GM10248 (cell line): ENCODE data around the gene GNLY.
"Not testable (repeated sequence)": the region's sequence is repeated elsewhere in the genome, so short reads cannot be mapped to it uniquely, and the experiment has no call there.

Source experiments
- CTCF ChIA-PET: fragments of 300-600 bp; sonication (Branson Sonifier 250); formaldehyde crosslinking; extraction: SDS; loops from one replicate; lab custom pipeline; 2021; ENCODE audit warnings: antibody characterized with exemption; lab: Yijun Ruan, JAX
- POLR2A ChIA-PET: fragments of 350-650 bp; sonication (Branson Sonifier 250); formaldehyde crosslinking; extraction: SDS; loops from one replicate; lab custom pipeline; 2020; ENCODE audit warnings: antibody characterized with exemption; lab: Yijun Ruan, JAX
- DNase-seq: peaks from one replicate; pipeline ENCODE4 v3.0.0; 2012; ENCODE audit errors: extremely low spot score
- CTCF ChIP-seq: IDR thresholded peaks from 2 replicates; pipeline ENCODE4 v1.5.1; 2012; ENCODE audit warnings: mild to moderate bottlenecking, low read depth; ENCODE audit errors: extremely low read depth, missing control alignments, control extremely low read depth

The GNLY gene

DNA sequence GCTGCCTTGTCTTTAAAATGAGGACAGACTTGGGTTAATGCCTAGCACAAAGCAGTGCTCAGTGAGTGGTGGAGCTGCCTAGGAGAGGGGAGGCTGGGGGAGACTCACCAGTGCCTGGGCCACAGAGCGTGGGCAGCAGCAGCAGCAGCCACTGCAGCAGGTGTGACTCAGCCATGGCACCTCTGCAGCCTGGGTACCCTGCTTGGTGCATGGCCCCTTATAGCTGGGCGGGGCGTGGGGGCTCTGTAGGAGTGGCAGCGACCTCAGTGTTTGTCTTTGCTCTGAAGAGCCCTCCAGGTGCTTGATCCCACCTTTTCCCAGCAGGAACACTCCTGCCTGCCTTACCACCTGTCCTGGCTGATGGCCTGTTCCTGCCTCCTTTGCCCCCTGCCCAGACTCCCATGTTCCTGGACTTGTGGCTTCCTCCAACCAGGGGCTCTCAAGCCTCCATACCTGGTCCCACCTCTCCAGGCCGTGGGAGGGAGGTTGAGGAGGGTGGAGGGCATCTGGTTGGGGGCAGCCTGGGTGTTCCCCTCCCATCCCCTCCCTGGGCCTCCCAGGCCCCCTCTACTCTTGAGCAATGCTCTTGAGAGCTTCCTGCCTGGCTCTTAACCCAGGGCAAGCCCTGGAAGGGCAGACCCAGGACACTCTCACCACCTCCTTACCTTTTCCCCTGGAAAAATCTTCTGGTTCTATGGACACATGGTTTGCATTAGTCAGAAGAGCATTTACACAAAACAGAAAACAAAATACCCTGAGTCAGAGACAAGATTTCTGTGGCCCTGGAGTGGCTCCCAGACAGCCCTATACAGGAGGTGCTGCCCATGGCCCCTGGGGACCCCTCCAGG is 25.9 kb upstream of the GNLY start, which contains the start of gene SFTPB:
SFTPB (minus strand) TSS at position 191 of the 848 bp plus-strand sequence; CDS start at position 175, 16 bp downstream.
- DNase-seq = no peak

GRCh38 chr2:85668857-85669142 is 25.4 kb upstream of the GNLY start:
- ChIA-PET CTCF (interaction anchor here (0.7 to 2.0 kb wide), 6 partner anchors 9 to 145 kb away, joined by 3 to 7 read pairs (median 4); no protein-coding TSS in a partner anchor), POLR2A (no interaction called here)
- DNase-seq = no peak
- TF ChIP-seq CTCF = no peak

More for the DNA sequence above, 25.9 kb upstream of the GNLY start, which contains the start of gene SFTPB:
- CTCF ChIA-PET = interaction anchor here (0.7 to 2.0 kb wide), 6 partner anchors 9 to 145 kb away, joined by 3 to 7 read pairs (median 4); no protein-coding TSS in a partner anchor
- POLR2A ChIA-PET = no interaction called here
- TF ChIP-seq CTCF = no peak

DNA sequence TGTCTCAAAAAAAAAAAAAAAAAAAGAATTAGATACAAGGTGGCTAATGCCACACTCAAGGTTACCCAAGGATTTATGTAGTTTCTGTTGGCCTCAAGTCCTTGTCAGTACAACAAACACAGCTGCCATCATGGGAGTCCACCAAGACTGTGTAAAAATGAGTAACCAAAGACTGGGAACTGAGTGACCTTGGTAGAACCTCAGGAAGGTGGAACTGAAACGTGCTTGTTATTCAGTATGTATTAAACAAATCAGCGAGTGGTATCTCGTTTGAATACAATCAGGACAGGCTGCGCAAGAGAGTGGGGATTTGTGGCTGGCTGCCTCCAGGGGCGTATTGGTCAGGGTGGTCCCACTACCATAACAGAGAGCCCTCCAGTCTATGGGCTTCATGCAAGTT is 24.6 kb upstream of the GNLY start:
- peak; percentile 59 for DNase-seq
- ChIA-PET CTCF (interaction anchor here (1.1 to 2.0 kb wide), 4 partner anchors 15 to 59 kb away, joined by 3 to 7 read pairs (median 4); no protein-coding TSS in a partner anchor), POLR2A (no interaction called here)
- no peak for TF ChIP-seq CTCF

DNA sequence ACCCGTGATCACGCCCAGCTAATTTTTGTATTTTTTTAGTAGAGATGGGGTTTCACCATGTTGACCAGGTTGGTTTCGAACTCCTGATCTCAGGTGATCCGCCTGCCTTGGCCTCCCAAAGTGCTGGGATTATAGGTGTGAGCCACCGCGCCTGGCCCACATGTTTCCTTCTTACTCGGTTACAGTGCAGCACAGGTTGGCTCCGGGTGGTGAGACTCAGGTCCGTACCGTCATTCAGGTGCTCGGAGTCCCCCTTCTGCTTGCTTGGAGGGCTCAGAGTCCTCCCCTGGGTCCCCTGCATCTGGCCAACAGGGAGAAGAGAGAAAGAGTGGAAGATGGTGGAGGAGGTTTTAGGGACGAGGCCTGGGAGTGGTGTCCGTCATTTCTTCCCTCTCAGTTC is 23.7 kb upstream of the GNLY start:
- DNase-seq, POLR2A ChIA-PET: not testable (repeated sequence)
- CTCF ChIA-PET = interaction anchor here (1.1 to 1.9 kb wide), 3 partner anchors 10 to 36 kb away, joined by 4 to 7 read pairs (median 6); no protein-coding TSS in a partner anchor

- POLR2A ChIA-PET = no interaction called here
- no peak for TF ChIP-seq CTCF
- CTCF ChIA-PET = interaction anchor here (1.0 to 3.7 kb wide), 3 partner anchors 11 to 155 kb away, joined by 3 to 16 read pairs (median 3); no protein-coding TSS in a partner anchor
- no peak for DNase-seq
Measured at GRCh38 chr2:85672456-85672855, 21.7 kb upstream of the GNLY start.

DNA sequence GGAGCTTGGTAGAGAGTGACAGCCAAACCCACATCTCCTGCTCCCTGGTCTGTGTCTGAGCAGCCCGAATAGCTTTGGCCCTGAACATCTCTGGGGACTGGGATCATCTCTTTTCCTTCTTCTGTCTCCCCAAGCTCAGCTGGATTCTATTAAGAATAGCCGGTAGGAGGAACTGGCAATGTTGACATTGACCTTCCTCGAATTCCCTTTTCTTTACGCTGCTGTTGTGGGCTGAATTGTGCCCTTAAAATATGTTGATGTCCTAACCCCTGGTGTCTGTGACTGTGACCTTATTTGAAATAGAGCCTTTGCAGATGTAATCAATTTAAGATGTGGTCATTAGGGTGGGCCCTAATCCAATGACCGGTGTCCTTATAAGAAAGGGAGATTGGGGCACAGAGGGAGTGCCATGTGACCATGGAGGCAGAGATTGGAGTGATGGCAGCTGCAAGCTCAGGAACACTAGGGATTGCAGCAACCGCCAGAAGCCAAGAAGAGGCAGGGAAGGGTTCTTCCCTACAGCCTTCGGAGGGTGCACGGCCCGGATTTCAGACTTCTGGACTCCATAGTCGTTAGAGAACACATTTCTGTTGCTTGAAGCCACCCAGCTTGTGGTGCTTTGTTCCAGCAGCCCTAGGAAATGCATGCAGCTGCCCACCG is 20.3 kb upstream of the GNLY start:
- CTCF ChIA-PET = interaction anchor here (1.0 to 9.3 kb wide), 7 partner anchors 13 to 407 kb away, joined by 3 to 128 read pairs (median 5); no protein-coding TSS in a partner anchor
- no peak for TF ChIP-seq CTCF
- no peak for DNase-seq
- POLR2A ChIA-PET = no interaction called here

GRCh38 chr2:85674417-85674816 is 19.7 kb upstream of the GNLY start:
- POLR2A ChIA-PET = no interaction called here
- TF ChIP-seq CTCF = no peak
- CTCF ChIA-PET = interaction anchor here (1.4 to 9.3 kb wide), 6 partner anchors 18 to 406 kb away, joined by 3 to 128 read pairs (median 5); no protein-coding TSS in a partner anchor
- no peak for DNase-seq
